Measurements from ENCODE around the gene POMT1.

Gene POMT1

DNA sequence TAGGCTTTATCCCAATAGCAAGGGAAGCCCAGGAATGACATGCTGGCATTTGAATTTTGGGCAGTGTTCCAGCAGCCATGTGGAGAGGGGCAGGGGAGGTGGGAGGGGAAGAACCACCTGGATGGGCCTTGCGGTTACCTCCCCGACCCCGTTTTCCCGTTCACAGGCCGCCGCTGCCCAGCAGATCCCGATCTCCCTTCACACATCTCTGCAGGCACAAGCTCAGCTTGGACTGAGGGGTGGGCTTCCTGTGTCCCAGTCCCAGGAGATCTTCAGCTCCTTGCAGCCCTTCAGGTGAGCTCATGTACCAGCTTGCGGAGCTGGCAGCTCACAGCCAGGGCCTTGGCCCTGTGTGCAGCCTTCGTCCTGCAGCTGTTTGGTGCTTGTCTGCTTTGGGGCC lies 15.7 kb upstream of the POMT1 start:
- H3K27ac ChIP-seq (ENCODE audit: low read depth, low read length): no peak overlapping the region
- H3K9ac ChIP-seq (ENCODE audit: low read length): no peak overlapping the region
- H3K9me3 ChIP-seq (ENCODE audit: insufficient read depth, low read length): no peaks in the 10 kb centered on the region
- H3K79me2 ChIP-seq (ENCODE audit: insufficient read depth, low read length): no peaks in the 10 kb centered on the region
- H3K4me3 ChIP-seq (ENCODE audit: insufficient read depth, low read length, poor library complexity, severe bottlenecking): no peak overlapping the region
- no peak overlapping the region for H3K4me2 ChIP-seq (ENCODE audit: low read depth, low read length, poor library complexity, severe bottlenecking)
- no peaks in the 10 kb centered on the region for H3K9me2 ChIP-seq (replicated peaks; ENCODE audit: insufficient read depth, low read length)
- peaks cover 7% of the 10 kb centered on the region; the same call in 1 of the 2 replicates for H3K36me3 ChIP-seq (ENCODE audit: low read length)
- H3K27me3 ChIP-seq (ENCODE audit: low read length): no peaks in the 10 kb centered on the region
- no peak overlapping the region for H2AFZ ChIP-seq (ENCODE audit: low read depth, low read length, severe bottlenecking)
- TF ChIP-seq EZH2phosphoT487 (conservative IDR thresholded peaks at IDR 0.05; ENCODE audit: low read length): no peak
- no peak for TF ChIP-seq CTCF (IDR thresholded peaks at IDR 0.05; ENCODE audit: insufficient read depth, low read length, poor library complexity, severe bottlenecking)
- no peaks in the 10 kb centered on the region for H3F3A ChIP-seq (ENCODE audit: insufficient read depth)
- no peaks in the 10 kb centered on the region for H4K20me1 ChIP-seq (ENCODE audit: low read depth, low read length)

DNA sequence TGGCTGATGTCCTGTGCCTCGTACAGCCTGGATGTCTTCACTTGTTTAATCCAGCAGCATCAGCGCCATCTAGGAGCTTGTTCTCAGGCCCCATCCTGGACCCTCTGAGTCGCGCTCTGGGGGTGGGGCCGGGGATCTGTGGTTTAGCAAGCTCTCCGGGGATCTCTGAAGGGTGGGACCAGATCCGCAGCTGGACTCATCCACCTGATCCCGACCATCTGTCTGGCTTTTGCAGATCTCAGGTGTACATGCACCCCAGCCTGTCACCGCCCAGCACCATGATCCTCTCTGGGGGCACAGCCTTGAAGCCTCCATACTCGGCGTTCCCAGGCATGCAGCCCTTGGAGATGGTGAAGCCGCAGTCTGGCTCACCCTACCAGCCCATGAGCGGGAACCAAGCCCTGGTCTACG lies 15.1 kb upstream of the POMT1 start:
- peaks cover 11% of the 10 kb centered on the region; the same call in 1 of the 2 replicates for H3K36me3 ChIP-seq (ENCODE audit: low read length)
- H3F3A ChIP-seq (ENCODE audit: insufficient read depth): no peaks in the 10 kb centered on the region
- H3K9me2 ChIP-seq (replicated peaks; ENCODE audit: insufficient read depth, low read length): no peaks in the 10 kb centered on the region
- no peak overlapping the region for H3K27ac ChIP-seq (ENCODE audit: low read depth, low read length)
- no peak overlapping the region for H3K4me3 ChIP-seq (ENCODE audit: insufficient read depth, low read length, poor library complexity, severe bottlenecking)
- H3K9ac ChIP-seq (ENCODE audit: low read length): no peak overlapping the region
- no peak overlapping the region for H2AFZ ChIP-seq (ENCODE audit: low read depth, low read length, severe bottlenecking)
- H3K27me3 ChIP-seq (ENCODE audit: low read length): no peaks in the 10 kb centered on the region
- TF ChIP-seq CTCF (IDR thresholded peaks at IDR 0.05; ENCODE audit: insufficient read depth, low read length, poor library complexity, severe bottlenecking) (no peak), EZH2phosphoT487 (conservative IDR thresholded peaks at IDR 0.05; ENCODE audit: low read length) (no peak)
- H3K4me2 ChIP-seq (ENCODE audit: low read depth, low read length, poor library complexity, severe bottlenecking): no peak overlapping the region
- no peaks in the 10 kb centered on the region for H4K20me1 ChIP-seq (ENCODE audit: low read depth, low read length)
- no peaks in the 10 kb centered on the region for H3K9me3 ChIP-seq (ENCODE audit: insufficient read depth, low read length)
- no peaks in the 10 kb centered on the region for H3K79me2 ChIP-seq (ENCODE audit: insufficient read depth, low read length)

- Histone ChIP-seq H4K20me1 (ENCODE audit: low read depth, low read length) (no peaks in the 10 kb centered on the region), H3F3A (ENCODE audit: insufficient read depth) (no peaks in the 10 kb centered on the region), H3K4me2 (ENCODE audit: low read depth, low read length, poor library complexity, severe bottlenecking) (no peak overlapping the region), H3K9me2 (replicated peaks; ENCODE audit: insufficient read depth, low read length) (no peaks in the 10 kb centered on the region), H2AFZ (ENCODE audit: low read depth, low read length, severe bottlenecking) (no peak overlapping the region), H3K9me3 (ENCODE audit: insufficient read depth, low read length) (no peaks in the 10 kb centered on the region), H3K4me3 (ENCODE audit: insufficient read depth, low read length, poor library complexity, severe bottlenecking) (no peak overlapping the region), H3K27me3 (ENCODE audit: low read length) (no peaks in the 10 kb centered on the region), H3K9ac (ENCODE audit: low read length) (no peak overlapping the region), H3K27ac (ENCODE audit: low read depth, low read length) (no peak overlapping the region), H3K36me3 (ENCODE audit: low read length) (peaks cover 8% of the 10 kb centered on the region; the same call in 1 of the 2 replicates), H3K79me2 (ENCODE audit: insufficient read depth, low read length) (no peaks in the 10 kb centered on the region)
- TF ChIP-seq CTCF (IDR thresholded peaks at IDR 0.05; ENCODE audit: insufficient read depth, low read length, poor library complexity, severe bottlenecking): no peak
- no peak for TF ChIP-seq EZH2phosphoT487 (conservative IDR thresholded peaks at IDR 0.05; ENCODE audit: low read length)
Observed at GRCh38 chr9:131490514-131490913, 12.2 kb upstream of the POMT1 start.

All from SU-DHL-6 (cell line).